HG03175 (cell line): ENCODE data around the gene MYO15A.

Experiments
- ATAC-seq: cut with Tn5 transposase; IDR thresholded peaks from one replicate; pipeline ENCODE4 v1.9.1; 2021; ENCODE audit warnings: mild to moderate bottlenecking, moderate library complexity; ENCODE audit not compliant: unreplicated experiment

The MYO15A gene

GRCh38 chr17:18108401-18109312, at the start of gene MYO15A:
MYO15A (plus strand) TSS chr17:18108756; CDS start chr17:18118801, 10,045 bp downstream.
- no peak for ATAC-seq

- ATAC-seq = no peak
Measured at GRCh38 chr17:18059283-18059682, 49.3 kb upstream of the MYO15A start.

GRCh38 chr17:18064053-18064452, 44.5 kb upstream of the MYO15A start:
- ATAC-seq = no peak

GRCh38 chr17:18065546-18065945, 43.0 kb upstream of the MYO15A start:
- ATAC-seq = no peak

- ATAC-seq = no peak
Measured at GRCh38 chr17:18066866-18067265, 41.7 kb upstream of the MYO15A start.

- ATAC-seq = no peak
Measured at GRCh38 chr17:18069101-18069500, 39.5 kb upstream of the MYO15A start.

GRCh38 chr17:18070861-18071340, 37.7 kb upstream of the MYO15A start:
- ATAC-seq = no peak

GRCh38 chr17:18071751-18072150, 36.8 kb upstream of the MYO15A start:
- no peak for ATAC-seq

- no peak for ATAC-seq
Measured at GRCh38 chr17:18074566-18075272, 33.8 kb upstream of the MYO15A start.

- no peak for ATAC-seq
Measured at GRCh38 chr17:18076936-18077335, 31.6 kb upstream of the MYO15A start.

- ATAC-seq = no peak
Measured at GRCh38 chr17:18079543-18079942, 29.0 kb upstream of the MYO15A start.

- ATAC-seq = no peak
Measured at GRCh38 chr17:18084256-18084655, 24.3 kb upstream of the MYO15A start.

- ATAC-seq = peak; percentile 83
Measured at GRCh38 chr17:18087610-18088491, 20.7 kb upstream of the MYO15A start, which contains the start of gene DRG2. DRG2 (plus strand) TSS chr17:18087948; CDS start chr17:18088024, 76 bp downstream.

- ATAC-seq = no peak
Measured at GRCh38 chr17:18089613-18090012, 18.9 kb upstream of the MYO15A start.

- ATAC-seq = no peak
Measured at GRCh38 chr17:18093616-18094408, 14.7 kb upstream of the MYO15A start.

- no peak for ATAC-seq
Measured at GRCh38 chr17:18094409-18094807, 14.1 kb upstream of the MYO15A start.

- ATAC-seq = no peak
Measured at GRCh38 chr17:18099516-18099915, 9.0 kb upstream of the MYO15A start.

GRCh38 chr17:18100616-18101015, 7.9 kb upstream of the MYO15A start:
- no peak for ATAC-seq

GRCh38 chr17:18101828-18102227, 6.7 kb upstream of the MYO15A start:
- no peak for ATAC-seq

GRCh38 chr17:18102640-18103039, 5.9 kb upstream of the MYO15A start:
- ATAC-seq = no peak
